HG03460 (cell line): ENCODE measurements around the gene SLC35G6.

Source experiments
- ATAC-seq: cut with Tn5 transposase; IDR thresholded peaks from one replicate; pipeline ENCODE4 v1.9.1; 2021; ENCODE audit not compliant: unreplicated experiment

SLC35G6 gene

DNA sequence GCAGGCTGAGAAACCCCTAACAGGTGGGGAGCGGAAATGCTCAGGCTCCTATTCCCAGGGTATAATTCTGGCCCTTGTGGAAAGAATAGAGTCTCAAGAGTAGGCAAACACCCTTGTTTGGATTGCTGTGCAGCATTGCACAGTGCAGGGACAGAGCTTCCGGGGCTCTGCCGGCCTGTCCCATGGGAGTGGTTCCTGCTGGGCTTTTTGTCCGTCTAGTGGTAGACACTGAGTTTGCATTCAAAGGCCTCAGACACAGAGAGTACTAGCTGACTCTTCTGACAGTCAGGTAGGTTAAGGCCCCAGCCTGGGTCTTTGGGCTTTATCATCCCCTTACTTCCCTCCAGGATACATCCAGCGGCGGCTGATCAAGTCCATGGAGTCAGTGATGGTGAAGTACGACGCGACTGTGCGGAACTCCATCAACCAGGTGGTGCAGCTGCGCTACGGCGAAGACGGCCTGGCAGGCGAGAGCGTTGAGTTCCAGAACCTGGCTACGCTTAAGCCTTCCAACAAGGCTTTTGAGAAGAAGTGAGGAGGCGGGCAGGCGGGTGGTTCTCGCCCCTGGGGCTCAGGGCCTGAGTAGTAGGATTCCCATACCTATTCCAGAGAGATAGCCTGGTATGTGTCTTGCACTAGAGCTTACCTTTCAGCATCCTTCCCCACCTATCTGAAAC lies 21.1 kb downstream of the SLC35G6 start:
- no peak for ATAC-seq

- ATAC-seq, result no peak
Measured at GRCh38 chr17:7502987-7503386, 21.7 kb downstream of the SLC35G6 start.

GRCh38 chr17:7503521-7503920 lies 22.3 kb downstream of the SLC35G6 start:
- no peak for ATAC-seq

GRCh38 chr17:7508145-7508544 lies 26.9 kb downstream of the SLC35G6 start:
- no peak for ATAC-seq

DNA sequence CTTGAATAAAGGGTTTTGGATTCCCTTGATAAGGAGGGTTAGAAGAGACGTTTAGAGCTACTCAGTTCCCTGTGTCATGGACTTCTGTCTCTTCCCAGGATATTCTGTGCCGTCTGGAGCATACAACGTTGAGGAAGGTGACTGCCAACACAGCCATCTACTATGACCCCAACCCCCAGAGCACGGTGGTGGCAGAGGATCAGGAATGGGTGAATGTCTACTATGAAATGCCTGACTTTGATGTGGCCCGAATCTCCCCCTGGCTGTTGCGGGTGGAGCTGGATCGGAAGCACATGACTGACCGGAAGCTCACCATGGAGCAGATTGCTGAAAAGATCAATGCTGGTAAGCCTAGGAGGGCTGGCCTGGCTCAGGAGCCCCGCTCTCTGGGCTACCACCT lies 27.6 kb downstream of the SLC35G6 start:
- no peak for ATAC-seq

DNA sequence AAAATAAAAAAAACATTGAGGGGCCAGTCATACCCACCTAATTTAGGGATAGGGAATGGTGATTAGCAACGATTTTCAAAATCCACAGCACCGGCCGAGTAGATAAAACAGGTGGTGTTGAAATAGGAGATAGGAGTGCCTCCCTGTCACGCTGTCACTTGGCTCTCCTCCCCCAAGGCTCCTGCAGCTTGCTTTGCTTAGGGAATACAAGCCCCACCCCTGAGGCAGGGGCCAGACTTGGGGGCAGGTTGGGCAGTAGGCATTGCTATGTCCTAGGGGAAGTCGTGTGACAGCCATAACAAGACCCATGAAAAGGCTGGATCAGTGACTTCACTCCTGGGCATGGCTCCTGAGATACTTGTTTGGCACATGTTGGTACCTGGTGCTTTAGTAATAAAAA lies 28.7 kb downstream of the SLC35G6 start:
- ATAC-seq, result no peak

DNA sequence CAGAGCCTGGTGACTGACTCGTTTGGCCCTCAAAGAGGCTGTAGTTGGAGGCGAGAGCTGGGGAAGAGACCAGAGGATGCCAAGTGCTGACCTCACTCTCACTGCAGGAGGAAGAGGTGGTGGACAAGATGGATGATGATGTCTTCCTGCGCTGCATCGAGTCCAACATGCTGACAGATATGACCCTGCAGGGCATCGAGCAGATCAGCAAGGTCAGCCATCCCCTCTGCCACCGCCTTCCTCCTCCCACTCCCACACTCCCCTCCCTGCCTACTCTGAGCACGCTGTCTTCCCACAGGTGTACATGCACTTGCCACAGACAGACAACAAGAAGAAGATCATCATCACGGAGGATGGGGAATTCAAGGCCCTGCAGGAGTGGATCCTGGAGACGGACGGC lies 29.9 kb downstream of the SLC35G6 start:
- ATAC-seq, result no peak

DNA sequence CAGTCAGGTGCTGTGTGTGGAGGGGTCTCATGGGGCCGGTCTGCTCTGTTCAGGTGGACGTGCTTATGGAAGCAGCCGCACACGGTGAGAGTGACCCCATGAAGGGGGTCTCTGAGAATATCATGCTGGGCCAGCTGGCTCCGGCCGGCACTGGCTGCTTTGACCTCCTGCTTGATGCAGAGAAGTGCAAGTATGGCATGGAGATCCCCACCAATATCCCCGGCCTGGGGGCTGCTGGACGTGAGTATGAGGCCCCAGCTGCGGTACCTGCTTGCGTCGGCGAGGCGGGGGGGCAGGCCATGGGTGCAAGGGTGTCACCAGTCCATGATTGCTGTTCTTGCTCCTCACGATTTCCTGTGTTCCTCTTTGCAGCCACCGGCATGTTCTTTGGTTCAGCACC lies 30.9 kb downstream of the SLC35G6 start:
- no peak for ATAC-seq

DNA sequence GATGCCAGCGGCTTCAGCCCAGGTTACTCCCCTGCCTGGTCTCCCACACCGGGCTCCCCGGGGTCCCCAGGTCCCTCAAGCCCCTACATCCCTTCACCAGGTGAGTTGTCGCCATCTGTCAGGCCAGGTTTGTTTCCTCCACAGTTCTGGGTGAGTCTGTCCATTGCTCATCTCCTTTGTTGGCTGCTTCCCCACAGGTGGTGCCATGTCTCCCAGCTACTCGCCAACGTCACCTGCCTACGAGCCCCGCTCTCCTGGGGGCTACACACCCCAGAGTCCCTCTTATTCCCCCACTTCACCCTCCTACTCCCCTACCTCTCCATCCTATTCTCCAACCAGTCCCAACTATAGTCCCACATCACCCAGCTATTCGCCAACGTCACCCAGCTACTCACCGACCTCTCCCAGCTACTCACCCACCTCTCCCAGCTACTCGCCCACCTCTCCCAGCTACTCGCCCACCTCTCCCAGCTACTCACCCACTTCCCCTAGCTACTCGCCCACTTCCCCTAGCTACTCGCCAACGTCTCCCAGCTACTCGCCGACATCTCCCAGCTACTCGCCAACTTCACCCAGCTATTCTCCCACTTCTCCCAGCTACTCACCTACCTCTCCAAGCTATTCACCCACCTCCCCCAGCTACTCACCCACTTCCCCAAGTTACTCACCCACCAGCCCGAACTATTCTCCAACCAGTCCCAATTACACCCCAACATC lies 31.7 kb downstream of the SLC35G6 start:
- ATAC-seq, result no peak

DNA sequence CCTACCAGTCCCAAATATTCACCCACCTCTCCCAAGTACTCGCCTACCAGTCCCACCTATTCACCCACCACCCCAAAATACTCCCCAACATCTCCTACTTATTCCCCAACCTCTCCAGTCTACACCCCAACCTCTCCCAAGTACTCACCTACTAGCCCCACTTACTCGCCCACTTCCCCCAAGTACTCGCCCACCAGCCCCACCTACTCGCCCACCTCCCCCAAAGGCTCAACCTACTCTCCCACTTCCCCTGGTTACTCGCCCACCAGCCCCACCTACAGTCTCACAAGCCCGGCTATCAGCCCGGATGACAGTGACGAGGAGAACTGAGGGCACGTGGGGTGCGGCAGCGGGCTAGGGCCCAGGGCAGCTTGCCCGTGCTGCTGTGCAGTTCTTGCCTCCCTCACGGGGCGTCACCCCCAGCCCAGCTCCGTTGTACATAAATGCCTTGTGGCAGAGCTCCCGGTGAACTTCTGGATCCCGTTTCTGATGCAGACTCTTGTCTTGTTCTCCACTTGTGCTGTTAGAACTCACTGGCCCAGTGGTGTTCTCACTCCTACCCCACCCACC lies 32.7 kb downstream of the SLC35G6 start:
- ATAC-seq, result no peak

- no peak for ATAC-seq
Measured at GRCh38 chr17:7515911-7516610, 34.8 kb downstream of the SLC35G6 start.

DNA sequence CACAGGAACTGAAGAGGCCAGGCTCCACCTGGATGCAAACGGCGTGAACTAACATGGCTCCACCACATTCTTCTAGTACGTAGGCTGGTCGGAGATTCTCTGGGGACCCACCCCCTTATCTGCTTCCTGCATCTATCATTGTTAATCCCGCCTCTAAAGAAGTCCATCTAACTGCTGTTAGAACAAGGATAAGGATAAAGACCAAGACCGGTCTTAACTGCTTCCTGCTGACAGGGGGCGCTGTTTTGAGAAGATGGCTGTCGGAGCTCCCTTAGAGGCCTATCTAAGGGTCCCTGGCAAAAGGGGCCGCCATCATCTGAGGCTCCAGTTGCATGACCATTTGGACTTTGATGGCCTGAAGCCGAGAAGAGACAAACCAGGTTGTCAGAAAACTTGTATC lies 41.8 kb downstream of the SLC35G6 start:
- no peak for ATAC-seq

- ATAC-seq, result no peak
Measured at GRCh38 chr17:7528842-7529241, 47.6 kb downstream of the SLC35G6 start.

DNA sequence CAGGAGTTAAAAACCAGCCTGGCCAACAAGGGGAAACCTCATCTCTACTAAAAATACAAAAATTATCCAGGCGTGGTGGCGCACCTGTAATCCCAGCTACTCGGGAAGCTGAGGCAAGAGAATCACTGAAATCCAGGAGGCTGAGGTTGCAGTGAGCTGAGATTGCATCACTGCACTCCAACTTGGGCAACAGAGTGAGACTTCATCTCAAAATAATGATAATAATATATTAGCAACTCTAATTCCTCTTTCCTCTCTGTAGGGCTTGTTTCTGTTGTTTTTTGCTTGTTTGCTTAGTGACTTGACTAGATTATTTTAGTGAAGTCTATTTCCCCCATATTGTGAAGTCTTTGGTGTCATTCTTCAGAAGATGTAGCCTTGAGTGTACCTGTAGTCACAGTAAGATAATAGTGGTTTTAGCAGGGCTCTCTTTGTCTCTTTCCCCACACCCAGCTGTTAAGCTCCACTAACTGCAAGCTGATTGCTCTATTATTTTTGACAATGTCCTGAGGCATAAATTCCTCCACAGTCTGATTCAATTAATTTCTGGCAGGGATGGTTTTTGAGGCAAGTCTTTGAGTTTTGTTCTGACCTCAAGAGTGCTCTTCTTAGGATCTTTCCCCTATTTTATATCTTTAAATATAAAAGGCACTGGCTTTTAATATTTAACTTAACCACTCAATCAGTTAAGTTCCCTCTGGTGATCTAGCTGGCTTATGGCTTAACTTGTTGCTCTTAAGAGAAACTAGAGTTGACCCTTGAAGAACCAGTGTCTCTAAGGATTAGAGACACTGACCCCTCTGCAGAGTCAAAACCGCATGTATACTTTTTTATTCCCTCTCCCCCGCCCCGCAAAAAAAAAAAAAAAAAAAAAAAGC lies 49.0 kb downstream of the SLC35G6 start:
- no peak for ATAC-seq
